NK-92 treated with Interleukin-12 subunit alpha and Interleukin-12 subunit beta, amount 100 ng/mL, for 24 hours (cell line): ENCODE measurements around the gene UBXN7.
"Not testable (repeated sequence)": the region's sequence is repeated elsewhere in the genome, so short reads cannot be mapped to it uniquely, and the experiment has no call there.

Experiments used
- DNase-seq: peaks from one replicate; lab custom pipeline; 2025; lab: John Stamatoyannopoulos, UW

The UBXN7 gene

GRCh38 chr3:196316799-196317686 is 115.2 kb downstream of the UBXN7 start:
- not testable (repeated sequence) for DNase-seq

GRCh38 chr3:196315821-196316220 is 116.4 kb downstream of the UBXN7 start:
- DNase-seq = no peak

GRCh38 chr3:196314597-196314996 is 117.6 kb downstream of the UBXN7 start:
- DNase-seq = no peak

DNA sequence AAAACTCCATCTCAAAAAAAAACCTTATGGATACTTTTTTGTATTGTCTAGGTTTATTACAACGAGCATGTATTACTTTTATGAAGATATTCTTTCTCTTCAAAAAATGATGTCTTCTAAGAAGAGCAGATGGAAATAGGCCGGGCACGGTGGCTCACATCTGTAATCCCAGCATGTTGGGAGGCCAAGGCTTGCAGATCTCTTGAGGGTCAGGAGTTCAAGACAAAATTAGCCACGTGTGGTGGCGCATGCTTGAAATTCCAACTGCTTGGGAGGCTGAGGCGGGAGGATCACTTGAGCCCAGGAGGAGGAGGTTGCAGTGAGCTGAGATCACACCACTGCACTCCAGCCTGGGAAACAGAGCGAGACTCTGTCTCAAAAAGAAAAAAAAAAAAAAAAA is 118.1 kb downstream of the UBXN7 start:
- not testable (repeated sequence) for DNase-seq

DNA sequence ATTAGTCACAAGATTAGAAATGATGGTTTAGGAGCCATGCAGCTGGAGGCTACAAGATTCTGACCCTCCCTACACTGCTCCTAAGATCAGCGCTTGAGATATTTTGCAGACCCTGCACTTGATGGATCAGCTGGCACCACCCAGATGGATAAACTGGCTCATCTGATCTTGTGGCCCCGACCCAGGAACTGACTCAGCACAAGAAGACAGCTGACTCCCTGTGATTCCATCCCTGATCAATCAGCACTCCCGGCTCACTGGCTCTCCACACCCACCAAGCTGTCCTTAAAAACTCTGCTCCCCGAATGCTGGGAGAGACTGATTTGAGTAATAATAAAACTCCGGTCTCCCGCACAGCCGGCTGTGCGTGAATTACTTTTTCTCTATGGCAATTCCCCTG is 129.3 kb downstream of the UBXN7 start:
- DNase-seq = not testable (repeated sequence)

DNA sequence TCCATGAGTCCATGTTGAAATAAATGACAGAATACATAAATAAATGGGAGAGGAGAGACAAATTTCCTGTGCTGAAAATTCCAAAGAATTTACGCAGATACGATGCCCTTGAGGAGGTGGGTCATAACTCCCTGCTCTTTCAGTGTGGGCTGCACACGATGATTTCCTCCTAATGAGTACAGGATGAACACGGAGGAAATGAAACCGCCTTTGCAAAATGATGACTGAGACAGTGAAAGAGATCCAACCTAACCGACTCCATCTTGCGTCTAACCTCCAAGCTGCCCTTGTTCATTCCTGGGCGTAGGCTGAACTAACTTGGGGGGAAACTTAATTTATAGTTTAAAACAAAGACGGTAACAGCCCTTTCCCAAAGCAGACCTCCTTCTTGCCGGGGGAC is 129.7 kb downstream of the UBXN7 start:
- not testable (repeated sequence) for DNase-seq

- DNase-seq = no peak
Measured at GRCh38 chr3:196298521-196298920, 133.7 kb downstream of the UBXN7 start.
